GM21515 (cell line): Measurements from ENCODE around the gene NEK4.

Experiments used
- ATAC-seq: cut with Tn5 transposase; IDR thresholded peaks from one replicate; pipeline ENCODE4 v1.9.1; 2021; ENCODE audit not compliant: unreplicated experiment

NEK4 gene

GRCh38 chr3:52705438-52705687, 65.4 kb downstream of the NEK4 start:
- ATAC-seq: no peak

- ATAC-seq: no peak
Measured at GRCh38 chr3:52704611-52705437, 65.9 kb downstream of the NEK4 start.

- ATAC-seq: no peak
Measured at GRCh38 chr3:52703341-52703740, 67.4 kb downstream of the NEK4 start.

GRCh38 chr3:52697632-52697965, 73.1 kb downstream of the NEK4 start:
- no peak for ATAC-seq

GRCh38 chr3:52696830-52697631, 73.7 kb downstream of the NEK4 start:
- no peak for ATAC-seq

- ATAC-seq: no peak
Measured at GRCh38 chr3:52695798-52696671, 74.7 kb downstream of the NEK4 start.

- ATAC-seq: no peak
Measured at GRCh38 chr3:52694528-52695189, 76.1 kb downstream of the NEK4 start.

- ATAC-seq: no peak
Measured at GRCh38 chr3:52693071-52693470, 77.7 kb downstream of the NEK4 start.

GRCh38 chr3:52690560-52690959, 80.2 kb downstream of the NEK4 start:
- ATAC-seq: no peak

- ATAC-seq: no peak
Measured at GRCh38 chr3:52689151-52689550, 81.6 kb downstream of the NEK4 start.

- ATAC-seq: no peak
Measured at GRCh38 chr3:52688266-52688665, 82.5 kb downstream of the NEK4 start.

- ATAC-seq: peak; percentile 62
Measured at GRCh38 chr3:52685709-52686691, 84.7 kb downstream of the NEK4 start, which contains the start of the genes GNL3 and PBRM1. Gene GNL3, plus strand, starts transcription at chr3:52686032. Its CDS starts 61 bp downstream, at chr3:52686093. Gene PBRM1, minus strand, starts transcription at chr3:52685913.

GRCh38 chr3:52685285-52685708, 85.4 kb downstream of the NEK4 start:
- peak; percentile 63 for ATAC-seq

- no peak for ATAC-seq
Measured at GRCh38 chr3:52684184-52684583, 86.6 kb downstream of the NEK4 start.

- no peak for ATAC-seq
Measured at GRCh38 chr3:52683611-52684010, 87.1 kb downstream of the NEK4 start.

GRCh38 chr3:52682016-52682415, 88.7 kb downstream of the NEK4 start:
- ATAC-seq: no peak

GRCh38 chr3:52681596-52681995, 89.1 kb downstream of the NEK4 start:
- ATAC-seq: no peak

GRCh38 chr3:52679811-52680210, 90.9 kb downstream of the NEK4 start:
- no peak for ATAC-seq

- no peak for ATAC-seq
Measured at GRCh38 chr3:52679199-52679538, 91.6 kb downstream of the NEK4 start.
